Measurements from ENCODE around the gene CLIC4. TPM values are rescaled to one million over a fixed set of nuclear protein-coding genes. Genes with fewer than 3 reads are reported as not detected.

The CLIC4 gene
- total and polyA plus RNA-seq, 2 of the 8 experiments (the other 6 are each of a cell fraction or from before 2014, with no cell fraction given), result 77.5 to 293 TPM

DNA sequence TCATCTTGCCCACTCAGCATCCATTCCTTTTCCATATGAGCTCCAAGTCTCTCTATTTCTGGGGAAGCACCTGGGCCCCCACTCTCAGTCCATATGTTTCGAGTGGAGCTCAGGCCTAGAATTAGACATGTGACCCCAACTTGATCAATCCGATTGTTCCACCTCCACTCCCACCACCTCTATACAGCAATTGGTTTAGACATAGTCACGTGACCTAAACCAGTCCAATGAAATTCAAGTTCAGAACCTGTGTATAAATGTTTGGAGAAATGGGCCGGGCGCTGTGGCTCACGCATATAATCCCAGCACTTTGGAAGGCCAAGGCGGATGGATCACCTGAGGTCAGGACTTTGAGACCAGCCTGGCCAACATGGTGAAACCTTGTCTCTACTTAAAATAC, 29.6 kb upstream of the CLIC4 start:
- H4K20me1 ChIP-seq (replicated peaks in 1 of 2; ENCODE audit: control insufficient read depth in 1 of 2, insufficient read depth in 2 of 2, low read length in 2 of 2), result no peaks in the 10 kb centered on the region
- no peak overlapping the region for H4K5ac ChIP-seq (ENCODE audit: insufficient read length, low read depth, low read length)
- no peak overlapping the region for H3K4me3 ChIP-seq (ENCODE audit: extremely low read depth in 1 of 4, insufficient read depth in 2 of 4, low read depth in 3 of 4, low read length in 4 of 4)
- no peak for DNase-seq (ENCODE audit: low read depth in 1 of 2, low spot score in 2 of 2)
- H3K27me3 ChIP-seq (replicated peaks in 1 of 4; ENCODE audit: control insufficient read depth in 3 of 4, extremely low read depth in 1 of 4, insufficient read depth in 3 of 4, low read length in 3 of 4), result no peaks in the 10 kb centered on the region
- ChIA-PET CTCF (ENCODE audit: partially characterized antibody) (interaction anchor here (0.6 to 1.4 kb wide), 2 partner anchors 169 to 1365 kb away, joined by 3 read pairs; no protein-coding TSS in a partner anchor), POLR2A (ENCODE audit: partially characterized antibody) (interaction anchor here (3.0 kb wide), 1 partner anchor 30 kb away, joined by 12 read pairs; the partner anchor contains the start of gene CLIC4)
- no peak overlapping the region for H2BK20ac ChIP-seq (ENCODE audit: low read length)
- no peak overlapping the region for H3K14ac ChIP-seq (ENCODE audit: insufficient read length)
- no peak overlapping the region for H3K27ac ChIP-seq (ENCODE audit: low read depth, low read length)
- H3K79me1 ChIP-seq (ENCODE audit: low read depth, low read length), result no peaks in the 10 kb centered on the region
- no peak overlapping the region for H2BK15ac ChIP-seq (ENCODE audit: low read length)
- H3K36me3 ChIP-seq (ENCODE audit: control insufficient read depth in 2 of 4, insufficient read depth in 4 of 4, low read length in 3 of 4), result no peaks in the 10 kb centered on the region
- no peaks in the 10 kb centered on the region for H3K23me2 ChIP-seq (ENCODE audit: low read depth, low read length)
- no peak overlapping the region for H3K9ac ChIP-seq (replicated peaks in 1 of 4; ENCODE audit: extremely low read depth in 1 of 4, low read depth in 3 of 4, low read length in 3 of 4)
- no peak overlapping the region for H2AFZ ChIP-seq (ENCODE audit: low read length)
- no peak for TF ChIP-seq BRCA1 (IDR thresholded peaks at IDR 0.05; ENCODE audit: low read depth, low read length)
- TF ChIP-seq BCL11A (IDR thresholded peaks at IDR 0.05; ENCODE audit: low read depth in 2 of 2, low read length in 2 of 2), result no peak
- TF ChIP-seq SRF (IDR thresholded peaks at IDR 0.05; ENCODE audit: low read depth, low read length), result no peak
- TF ChIP-seq CBX5 (IDR thresholded peaks at IDR 0.05; ENCODE audit: low read depth, low read length), result no peak
- no peak overlapping the region for H2BK120ac ChIP-seq (replicated peaks; ENCODE audit: low read depth, low read length)
- no peak overlapping the region for H3K56ac ChIP-seq (replicated peaks; ENCODE audit: insufficient read length, low read depth, low read length)
- no peak overlapping the region for H3K4ac ChIP-seq (replicated peaks; ENCODE audit: insufficient read length, low read depth, low read length)
- H3K4me2 ChIP-seq (ENCODE audit: insufficient read depth in 1 of 2, low read depth in 2 of 2, low read length in 2 of 2), result no peak overlapping the region
- no peak overlapping the region for H3K18ac ChIP-seq (ENCODE audit: extremely low read depth, low read length)
- H3K9me3 ChIP-seq (ENCODE audit: insufficient read depth in 2 of 2, low read depth in 1 of 2, low read length in 1 of 2), result no peaks in the 10 kb centered on the region
- H3K79me2 ChIP-seq (ENCODE audit: control insufficient read depth in 1 of 2, insufficient read depth in 2 of 2, low read length in 2 of 2), result no peaks in the 10 kb centered on the region
- H3K23ac ChIP-seq (ENCODE audit: insufficient read length), result no peak overlapping the region
- 93% methylated on average over 7 of the region's 7 CpGs; no CpG with 5 or more reads in 1 of the 2 experiments for WGBS, 2 experiments (ENCODE audit: extremely low coverage in 1 of 2, insufficient coverage in 1 of 2, insufficient read length in 1 of 2, insufficient replicate concordance in 2 of 2, low coverage in 1 of 2, low lambda C conversion rate in 2 of 2, missing lambda C conversion rate in 1 of 2)
- no peak overlapping the region for H2BK12ac ChIP-seq (ENCODE audit: low read depth, low read length)
- H2AK5ac ChIP-seq (ENCODE audit: low read depth, low read length), result no peak overlapping the region
- H2BK5ac ChIP-seq (ENCODE audit: low read depth, low read length), result no peak overlapping the region
- no peak overlapping the region for H4K8ac ChIP-seq (ENCODE audit: extremely low read depth, insufficient read depth, low read length)
- no peaks in the 10 kb centered on the region for H3K4me1 ChIP-seq (replicated peaks in 1 of 4; ENCODE audit: control insufficient read depth in 3 of 4, insufficient read depth in 4 of 4, low read length in 3 of 4)
- H4K91ac ChIP-seq (replicated peaks; ENCODE audit: insufficient read length, low read length), result no peak overlapping the region
- FAIRE-seq, result no peak
